NCI-H748 (cell line): Measurements from ENCODE around the gene IPCEF1.

ENCODE experiments used
- DNase-seq: peaks from one replicate; lab custom pipeline; 2025; ENCODE audit not compliant: unreplicated experiment; lab: John Stamatoyannopoulos, UW

The IPCEF1 gene, protein sequence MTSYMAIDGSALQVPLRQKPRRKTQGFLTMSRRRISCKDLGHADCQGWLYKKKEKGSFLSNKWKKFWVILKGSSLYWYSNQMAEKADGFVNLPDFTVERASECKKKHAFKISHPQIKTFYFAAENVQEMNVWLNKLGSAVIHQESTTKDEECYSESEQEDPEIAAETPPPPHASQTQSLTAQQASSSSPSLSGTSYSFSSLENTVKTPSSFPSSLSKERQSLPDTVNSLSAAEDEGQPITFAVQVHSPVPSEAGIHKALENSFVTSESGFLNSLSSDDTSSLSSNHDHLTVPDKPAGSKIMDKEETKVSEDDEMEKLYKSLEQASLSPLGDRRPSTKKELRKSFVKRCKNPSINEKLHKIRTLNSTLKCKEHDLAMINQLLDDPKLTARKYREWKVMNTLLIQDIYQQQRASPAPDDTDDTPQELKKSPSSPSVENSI

GRCh38 chr6:154356690-154357089 lies at the start of gene IPCEF1:
Gene IPCEF1, minus strand, starts transcription at chr6:154356803. Its CDS starts 90,856 bp downstream, at chr6:154265947.
- DNase-seq = no peak

DNA sequence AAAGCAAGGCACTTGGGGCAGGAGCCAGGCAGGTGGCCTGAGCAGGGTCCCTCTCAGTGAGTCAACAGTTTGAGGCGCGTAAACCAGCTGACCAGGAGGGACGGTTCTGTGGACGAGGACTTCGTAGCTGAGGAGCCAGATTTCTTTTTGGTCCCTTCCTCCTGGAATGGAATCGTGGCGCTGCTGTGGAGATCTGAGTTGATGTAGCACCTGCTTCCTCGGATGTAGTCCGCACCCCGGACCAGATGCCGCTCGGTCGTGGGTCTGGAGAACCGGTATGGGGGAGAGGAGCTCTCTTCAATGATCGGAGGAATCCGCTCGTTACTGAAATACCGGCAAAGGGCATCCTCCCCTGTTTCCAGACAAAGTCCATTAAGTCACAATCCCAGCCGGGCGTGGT lies 49.7 kb upstream of the IPCEF1 start:
- DNase-seq = no peak

DNA sequence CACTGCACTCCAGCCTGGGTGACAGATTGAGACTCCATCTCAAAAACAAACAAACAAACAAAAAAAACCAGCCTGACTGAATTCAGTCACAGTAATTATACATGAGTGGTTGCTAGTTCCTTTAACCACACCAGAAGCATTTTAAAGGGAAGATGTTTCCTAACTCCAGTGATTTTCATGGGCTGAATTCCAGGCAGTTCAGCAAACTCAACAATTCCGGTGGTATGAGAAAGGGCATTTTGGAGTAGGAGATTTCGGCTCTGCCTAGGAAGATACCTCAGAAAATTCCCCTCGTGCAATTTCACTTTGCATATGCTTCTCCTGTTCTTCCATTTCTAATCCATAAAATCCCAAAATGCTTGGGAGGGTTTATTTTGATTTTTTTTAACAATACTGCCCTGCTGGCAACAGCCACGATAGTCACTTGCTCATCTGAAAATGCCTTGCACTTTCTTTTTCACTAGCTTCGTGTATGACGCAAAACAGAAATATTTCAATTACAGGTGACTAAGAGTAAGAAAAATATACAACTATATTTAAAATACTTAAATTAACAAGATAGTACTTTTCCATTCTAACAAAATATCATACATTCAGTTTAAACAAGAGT lies 48.3 kb upstream of the IPCEF1 start:
- no peak for DNase-seq

DNA sequence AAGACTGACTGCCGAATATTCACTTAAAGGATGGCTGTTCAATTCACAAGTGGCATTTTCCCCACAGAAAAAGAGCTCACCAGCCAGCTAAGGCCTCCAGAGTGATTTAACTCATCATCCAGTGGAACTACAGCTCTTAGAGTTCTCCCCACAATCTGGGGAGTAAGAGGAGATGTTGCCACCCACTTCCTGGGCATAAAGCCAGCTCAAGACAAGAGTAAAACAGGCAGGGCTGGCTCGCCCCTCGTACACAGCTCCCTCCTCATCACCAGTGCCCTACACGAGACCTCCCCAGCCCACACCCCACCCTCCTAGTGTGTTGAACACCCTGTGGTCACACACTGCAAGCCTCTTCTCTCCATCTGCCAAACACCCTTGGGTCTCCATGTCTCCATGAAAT lies 47.2 kb upstream of the IPCEF1 start:
- DNase-seq = peak; percentile 31

GRCh38 chr6:154402081-154402780 lies 45.6 kb upstream of the IPCEF1 start:
- no peak for DNase-seq

- no peak for DNase-seq
Measured at GRCh38 chr6:154399097-154399496, 42.5 kb upstream of the IPCEF1 start.

DNA sequence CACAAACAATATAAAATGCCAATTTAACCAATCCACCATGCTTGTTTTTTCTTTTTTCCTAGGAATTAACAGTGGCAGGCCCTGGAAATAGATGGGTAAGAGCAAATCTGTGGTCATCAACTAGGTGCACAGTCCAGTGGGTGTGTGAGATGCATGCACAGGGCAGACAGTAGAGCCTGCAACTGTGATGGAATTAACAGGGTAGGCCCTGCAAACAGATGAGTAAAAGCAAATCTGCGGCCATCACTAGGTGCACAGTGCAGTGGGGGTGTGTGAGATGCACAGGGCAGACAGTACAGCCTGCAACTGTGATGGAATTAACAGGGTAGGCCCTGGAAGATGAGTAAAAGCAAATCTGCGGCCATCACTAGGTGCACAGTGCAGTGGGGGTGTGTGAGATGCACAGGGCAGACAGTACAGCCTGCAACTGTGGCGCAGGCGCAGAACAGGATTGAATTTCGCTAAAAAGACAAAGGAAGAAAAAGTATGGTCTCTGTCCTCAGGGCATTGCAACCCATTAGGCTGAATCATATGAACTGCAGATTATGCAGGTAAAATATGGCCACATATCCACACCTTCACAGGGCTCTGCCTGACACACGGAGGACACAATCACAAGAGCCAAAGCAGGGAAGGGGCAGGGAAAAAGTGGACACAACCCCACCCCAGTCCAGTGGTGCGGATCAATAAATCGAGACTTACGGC lies 41.0 kb upstream of the IPCEF1 start:
- no peak for DNase-seq

DNA sequence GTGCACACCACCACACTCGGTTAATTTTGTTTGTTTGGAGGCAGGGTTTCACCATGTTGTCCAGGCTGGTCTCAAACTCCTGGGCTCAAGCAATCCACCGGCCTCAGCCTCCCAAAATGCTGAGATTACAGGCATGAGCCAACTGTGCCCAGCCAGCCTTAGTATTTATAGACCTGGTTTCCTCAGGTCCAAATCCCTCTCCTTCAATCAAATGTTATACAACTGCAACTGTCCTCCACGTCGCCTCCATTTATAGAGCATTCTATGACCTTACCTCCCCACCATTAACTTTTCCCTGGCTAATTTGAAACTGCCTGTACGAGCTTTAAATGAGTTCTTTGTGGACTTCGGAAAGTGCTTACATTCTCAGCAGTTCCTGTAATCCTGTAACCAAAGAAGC lies 39.3 kb upstream of the IPCEF1 start:
- DNase-seq = no peak

DNA sequence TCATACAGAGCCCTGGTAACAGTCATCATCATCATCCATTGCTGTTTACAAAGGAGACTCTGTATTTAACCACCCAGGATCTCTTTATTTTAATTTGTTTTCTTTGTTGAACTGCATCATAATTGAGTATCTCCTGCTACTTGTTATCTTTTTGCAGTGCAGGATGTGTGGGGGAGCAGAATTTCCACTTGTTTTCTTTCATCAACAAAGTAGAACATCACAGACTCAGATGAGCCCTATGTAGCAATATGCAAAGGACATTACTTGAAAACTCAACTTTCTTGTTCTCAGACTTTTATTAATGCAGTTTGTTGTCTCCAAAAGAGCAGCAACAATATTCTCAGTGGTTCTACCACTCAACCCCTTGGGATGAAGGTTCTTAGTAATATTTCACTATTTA lies 38.7 kb upstream of the IPCEF1 start:
- no peak for DNase-seq

DNA sequence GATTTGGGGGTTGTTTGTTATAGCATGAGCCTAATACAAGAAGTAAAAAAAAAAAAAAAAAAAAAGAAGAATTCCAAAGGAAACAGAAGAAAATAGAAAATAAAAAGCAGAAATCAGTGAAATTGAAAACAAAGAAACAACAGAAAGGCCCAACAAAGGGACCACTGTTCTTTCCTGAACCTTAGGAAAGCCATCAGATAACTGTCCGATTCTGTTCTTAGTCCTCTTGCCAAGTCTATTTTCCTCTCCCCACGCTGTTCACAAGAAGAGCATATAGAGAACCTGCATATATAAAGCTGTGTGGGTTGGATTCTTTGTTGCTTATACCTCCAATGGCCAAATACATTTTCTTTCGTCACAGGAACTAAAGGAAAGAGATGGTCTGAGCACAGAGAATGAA lies 38.0 kb upstream of the IPCEF1 start:
- no peak for DNase-seq

- no peak for DNase-seq
Measured at GRCh38 chr6:154390034-154390433, 33.4 kb upstream of the IPCEF1 start.

DNA sequence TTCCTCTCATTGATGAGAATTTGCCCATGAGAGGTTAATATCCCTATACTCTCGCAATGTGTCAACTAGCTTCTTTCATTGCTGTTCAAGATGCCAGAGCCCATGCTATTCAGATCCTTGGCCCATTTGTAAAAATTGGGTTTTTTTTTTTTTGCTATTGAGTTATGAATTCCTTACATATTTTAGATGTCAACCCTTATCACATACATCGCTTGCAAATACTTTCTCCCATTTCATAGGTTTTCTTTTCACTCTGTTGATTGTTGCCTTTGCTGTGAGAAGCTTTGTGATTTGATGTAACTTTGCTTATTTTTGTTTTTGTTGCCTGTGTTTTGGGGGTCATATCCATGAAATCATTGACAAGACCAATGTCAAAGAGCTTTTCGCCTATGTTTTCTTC lies 32.2 kb upstream of the IPCEF1 start:
- DNase-seq = no peak

- DNase-seq = no peak
Measured at GRCh38 chr6:154386848-154387717, 30.5 kb upstream of the IPCEF1 start.

DNA sequence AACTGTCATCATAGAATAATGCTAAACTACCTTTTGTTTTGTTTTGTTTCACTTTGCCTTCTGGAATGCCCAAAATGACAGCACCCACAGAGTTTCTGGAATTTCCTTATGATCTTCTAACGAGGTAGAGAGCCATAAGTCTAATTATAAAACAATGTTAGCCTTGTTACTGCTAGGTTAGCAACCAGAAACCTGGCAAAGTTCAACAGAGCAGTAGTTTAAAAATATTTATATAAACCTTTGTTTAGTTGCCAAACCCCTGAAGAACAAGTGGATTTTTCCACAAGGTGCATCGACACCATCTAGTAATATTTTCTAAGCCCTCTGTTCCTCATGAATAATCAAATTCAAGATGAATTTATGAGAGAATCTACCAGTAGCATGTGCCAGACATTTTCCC lies 27.6 kb upstream of the IPCEF1 start:
- DNase-seq = no peak

DNA sequence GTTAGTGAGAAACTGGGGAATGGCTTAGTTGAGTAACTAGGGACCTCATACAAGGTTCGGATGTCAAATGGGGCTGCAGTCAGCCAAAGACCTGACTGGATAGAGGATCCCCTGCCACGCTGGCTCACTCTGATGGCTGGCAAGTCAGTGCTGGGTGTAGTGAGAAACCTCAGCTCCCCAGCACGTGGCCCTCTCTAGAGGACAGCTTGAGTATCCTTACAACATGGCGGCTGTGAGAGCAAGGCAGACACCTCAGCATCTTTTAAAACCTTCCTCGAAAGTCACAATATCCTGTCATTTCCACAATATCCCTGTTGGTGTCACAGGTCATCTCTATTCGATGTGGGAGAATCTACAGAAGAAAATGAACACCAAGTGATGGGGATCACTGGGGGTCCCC lies 26.7 kb upstream of the IPCEF1 start:
- no peak for DNase-seq

GRCh38 chr6:154382740-154383139 lies 26.1 kb upstream of the IPCEF1 start:
- no peak for DNase-seq

DNA sequence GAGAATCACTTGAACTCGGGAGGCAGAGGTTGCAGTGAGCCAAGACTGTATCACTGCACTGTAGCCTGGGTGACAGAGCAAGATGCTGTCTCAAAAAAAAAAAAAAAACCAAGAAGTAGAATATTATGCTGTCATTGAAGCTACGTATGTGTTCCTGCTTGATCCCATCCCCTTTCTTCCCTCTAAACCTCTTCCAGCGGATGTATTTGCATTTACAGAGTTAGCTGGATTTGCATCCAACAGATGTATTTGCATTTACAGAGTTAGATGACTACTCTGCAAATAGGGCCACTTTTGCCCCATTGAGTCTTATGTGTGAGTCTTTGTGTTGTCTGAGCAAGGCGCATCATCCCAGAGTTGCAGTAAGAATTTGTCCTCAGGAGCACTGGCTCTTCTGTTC lies 24.9 kb upstream of the IPCEF1 start:
- no peak for DNase-seq

DNA sequence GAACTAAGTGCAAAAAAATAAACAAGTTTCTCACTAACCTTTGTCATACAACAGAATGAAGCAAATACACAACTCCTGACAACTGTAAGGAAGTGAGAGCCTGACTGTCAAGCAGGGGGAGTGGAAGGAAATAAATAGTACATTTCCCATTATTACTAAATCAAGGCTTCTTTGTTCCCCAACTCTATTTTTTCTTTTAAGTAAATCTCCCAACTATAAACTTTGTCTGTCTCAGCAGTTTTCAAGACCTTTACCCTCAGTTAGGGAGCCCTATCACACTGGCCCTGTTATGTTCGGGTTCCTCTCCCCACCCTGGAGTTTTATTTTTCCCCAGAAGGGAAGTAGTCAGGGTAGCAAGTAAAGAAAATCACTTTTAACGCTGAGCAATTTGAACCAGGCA lies 24.1 kb upstream of the IPCEF1 start:
- no peak for DNase-seq

- no peak for DNase-seq
Measured at GRCh38 chr6:154379585-154379984, 23.0 kb upstream of the IPCEF1 start.

- no peak for DNase-seq
Measured at GRCh38 chr6:154378518-154378917, 21.9 kb upstream of the IPCEF1 start.

DNA sequence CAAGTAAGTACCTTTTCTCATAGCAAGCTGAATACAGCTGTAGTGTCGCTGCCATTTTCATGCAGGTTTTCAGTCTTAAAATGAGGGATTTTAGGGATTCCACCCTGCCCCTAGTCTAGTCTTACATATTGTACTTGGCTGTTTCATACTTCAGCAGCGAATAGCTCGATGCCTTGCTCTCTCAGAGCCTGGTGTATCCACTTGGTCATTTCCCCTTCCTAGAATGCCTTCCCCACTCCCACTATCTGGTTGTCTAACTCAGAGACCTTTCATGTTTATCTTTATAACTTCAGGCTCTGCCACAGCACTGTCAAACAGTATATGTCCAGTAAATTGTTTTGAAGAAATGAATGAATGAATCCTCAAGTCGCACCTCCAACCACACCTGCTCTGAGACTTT lies 21.1 kb upstream of the IPCEF1 start:
- no peak for DNase-seq
